Endothelial cell (in vitro differentiated cells): ENCODE measurements around the gene FKBP6. TPM values are rescaled to one million over a fixed set of nuclear protein-coding genes. Genes with fewer than 3 reads are reported as not detected.

Experiments
- DNase-seq: peaks from one replicate; pipeline ENCODE4 v3.0.0; 2021; ENCODE audit warnings: low spot score
- H3K27ac Mint-ChIP-seq: one replicate; pipeline ENCODE4 v1.8.0; 2021; ENCODE audit warnings: mixed read lengths, inconsistent platforms; ENCODE audit not compliant: unreplicated experiment
- H3K27me3 Mint-ChIP-seq: one replicate; pipeline ENCODE4 v1.8.0; 2021; ENCODE audit warnings: mild to moderate bottlenecking, moderate library complexity, mixed read lengths, inconsistent platforms; ENCODE audit not compliant: unreplicated experiment
- H3K36me3 Mint-ChIP-seq: one replicate; pipeline ENCODE4 v1.8.0; 2021; ENCODE audit warnings: mild to moderate bottlenecking, low read depth, mixed read lengths, inconsistent platforms; ENCODE audit not compliant: unreplicated experiment
- H3K4me1 Mint-ChIP-seq: one replicate; pipeline ENCODE4 v1.8.0; 2021; ENCODE audit warnings: mild to moderate bottlenecking, mixed read lengths, inconsistent platforms; ENCODE audit not compliant: unreplicated experiment
- H3K4me3 Mint-ChIP-seq: one replicate; pipeline ENCODE4 v1.8.0; 2021; ENCODE audit warnings: mild to moderate bottlenecking, mixed read lengths, inconsistent platforms; ENCODE audit not compliant: unreplicated experiment
- H3K9me3 Mint-ChIP-seq: one replicate; pipeline ENCODE4 v1.8.0; 2021; ENCODE audit warnings: mixed read lengths, inconsistent platforms; ENCODE audit not compliant: unreplicated experiment
- CTCF ChIP-seq: fragments of 200-600 bp; sonication (generic); IDR thresholded peaks from one replicate; pipeline ENCODE4 v1.5.0; 2021; ENCODE audit warnings: antibody characterized with exemption; ENCODE audit not compliant: unreplicated experiment
- total RNA-seq: library from RNA; stranded (reverse); fragmentation: NEBNext Ultra II Directional; extraction: Animal tissue kit (Norgen Biotek cat#: 25700); gene quantifications from one replicate; pipeline ENCODE4 v1.2.1, GENCODE V29; 2021; ENCODE audit not compliant: unreplicated experiment

The FKBP6 gene
- total RNA-seq, 1 donor from 2014 or later, result not detected

- Mint-ChIP-seq H3K4me3 (no peak overlapping the region), H3K27ac (no peak overlapping the region), H3K27me3 (no peaks in the 10 kb centered on the region), H3K9me3 (no peaks in the 10 kb centered on the region), H3K36me3 (no peaks in the 10 kb centered on the region), H3K4me1 (peaks cover 5% of the 10 kb centered on the region)
- TF ChIP-seq CTCF, result no peak
- no peak for DNase-seq
Observed at GRCh38 chr7:73338321-73338720, 10.4 kb downstream of the FKBP6 start.

GRCh38 chr7:73340514-73340913 lies 12.6 kb downstream of the FKBP6 start:
- H3K36me3 Mint-ChIP-seq, result peaks cover 5% of the 10 kb centered on the region
- DNase-seq, result no peak
- H3K27me3 Mint-ChIP-seq, result no peaks in the 10 kb centered on the region
- H3K9me3 Mint-ChIP-seq, result no peaks in the 10 kb centered on the region
- no peak overlapping the region for H3K27ac Mint-ChIP-seq
- peaks cover 5% of the 10 kb centered on the region for H3K4me1 Mint-ChIP-seq
- H3K4me3 Mint-ChIP-seq, result no peak overlapping the region
- TF ChIP-seq CTCF, result no peak

GRCh38 chr7:73341877-73342276 lies 13.9 kb downstream of the FKBP6 start:
- Mint-ChIP-seq H3K4me3 (no peak overlapping the region), H3K36me3 (peaks cover 5% of the 10 kb centered on the region), H3K4me1 (peaks cover 5% of the 10 kb centered on the region), H3K27ac (no peak overlapping the region), H3K9me3 (no peaks in the 10 kb centered on the region), H3K27me3 (no peaks in the 10 kb centered on the region)
- no peak for TF ChIP-seq CTCF
- DNase-seq, result no peak

- H3K4me3 Mint-ChIP-seq, result no peak overlapping the region
- DNase-seq, result peak; percentile 25
- H3K9me3 Mint-ChIP-seq, result no peaks in the 10 kb centered on the region
- H3K4me1 Mint-ChIP-seq, result peaks cover 5% of the 10 kb centered on the region
- peaks cover 5% of the 10 kb centered on the region for H3K36me3 Mint-ChIP-seq
- no peaks in the 10 kb centered on the region for H3K27me3 Mint-ChIP-seq
- no peak overlapping the region for H3K27ac Mint-ChIP-seq
- TF ChIP-seq CTCF, result no peak
Observed at GRCh38 chr7:73342645-73343044, 14.7 kb downstream of the FKBP6 start.

- DNase-seq, result no peak
- H3K4me1 Mint-ChIP-seq, result peaks cover 12% of the 10 kb centered on the region
- H3K27ac Mint-ChIP-seq, result no peak overlapping the region
- H3K27me3 Mint-ChIP-seq, result no peaks in the 10 kb centered on the region
- H3K36me3 Mint-ChIP-seq, result peaks cover 5% of the 10 kb centered on the region
- TF ChIP-seq CTCF, result no peak
- H3K4me3 Mint-ChIP-seq, result no peak overlapping the region
- no peaks in the 10 kb centered on the region for H3K9me3 Mint-ChIP-seq
Observed at GRCh38 chr7:73343671-73344380, 15.9 kb downstream of the FKBP6 start.
